MM.1S (cell line): ENCODE data around the gene COL6A3.

ENCODE experiments used
- DNase-seq: peaks from one replicate; pipeline ENCODE4 v3.0.0-alpha.2; 2015
- H2AFZ ChIP-seq: fragments of 300-600 bp; sonication (generic); 2 replicates; pipeline ENCODE4 v1.6.0; 2016; ENCODE audit warnings: antibody characterized with exemption, low read length
- H3F3A ChIP-seq: fragments of 300-600 bp; sonication (generic); 2 replicates; pipeline ENCODE4 v1.6.1; 2016; ENCODE audit warnings: mild to moderate bottlenecking, antibody characterized with exemption, low read length, moderate library complexity, mixed read lengths; ENCODE audit not compliant: insufficient read depth
- H3K27ac ChIP-seq: fragments of 300-600 bp; sonication (generic); 2 replicates; pipeline ENCODE4 v1.5.1; 2016; ENCODE audit warnings: mild to moderate bottlenecking, low read length
- H3K27me3 ChIP-seq: fragments of 300-600 bp; sonication (generic); replicated peaks from 2 replicates; pipeline ENCODE4 v1.6.0; 2016; ENCODE audit warnings: low read length; ENCODE audit not compliant: insufficient read depth
- H3K36me3 ChIP-seq: fragments of 300-600 bp; sonication (generic); replicated peaks from 2 replicates; pipeline ENCODE4 v1.6.1; 2016; ENCODE audit warnings: mild to moderate bottlenecking, low read length, mixed read lengths; ENCODE audit not compliant: insufficient read depth
- H3K4me1 ChIP-seq: fragments of 300-600 bp; sonication (generic); 2 replicates; pipeline ENCODE4 v1.6.1; 2016; ENCODE audit warnings: low read length, mixed read lengths
- H3K4me2 ChIP-seq: fragments of 300-600 bp; sonication (generic); 2 replicates; pipeline ENCODE4 v1.6.0; 2016; ENCODE audit warnings: low read depth, low read length
- H3K4me3 ChIP-seq: fragments of 300-600 bp; sonication (generic); 2 replicates; pipeline ENCODE4 v1.5.1; 2016; ENCODE audit warnings: low read length, mixed read lengths
- H3K79me2 ChIP-seq: fragments of 300-600 bp; sonication (generic); 2 replicates; pipeline ENCODE4 v1.6.1; 2016; ENCODE audit warnings: mixed run types, low read length, mixed read lengths
- H3K9ac ChIP-seq: fragments of 300-600 bp; sonication (generic); 2 replicates; pipeline ENCODE4 v1.6.1; 2016; ENCODE audit warnings: low read length, mixed read lengths
- H3K9me2 ChIP-seq: fragments of 300-600 bp; sonication (generic); replicated peaks from 2 replicates; pipeline ENCODE4 v1.6.1; 2016; ENCODE audit warnings: mild to moderate bottlenecking, low read length, mixed read lengths; ENCODE audit not compliant: insufficient read depth
- H3K9me3 ChIP-seq: fragments of 300-600 bp; sonication (generic); replicated peaks from 2 replicates; pipeline ENCODE4 v1.6.1; 2016; ENCODE audit warnings: mild to moderate bottlenecking, low read length, mixed read lengths; ENCODE audit not compliant: insufficient read depth
- H4K20me1 ChIP-seq: fragments of 300-600 bp; sonication (generic); 2 replicates; pipeline ENCODE4 v1.6.1; 2016; ENCODE audit warnings: mild to moderate bottlenecking, low read length, moderate library complexity, mixed read lengths; ENCODE audit not compliant: insufficient read depth
- EZH2 ChIP-seq: fragments of 300-600 bp; sonication (generic); optimal IDR thresholded peaks from 2 replicates; pipeline ENCODE3; 2017; ENCODE audit warnings: low read depth, mild to moderate bottlenecking, antibody characterized with exemption, low read length, mixed read lengths
- EZH2phosphoT487 ChIP-seq: fragments of 300-600 bp; sonication (generic); IDR thresholded peaks from 2 replicates; pipeline ENCODE4 v1.6.1; 2018; ENCODE audit warnings: antibody characterized with exemption, low read length
- TF ChIP-seq, protein P1 (sequence below): fragments of 300-600 bp; sonication (generic); IDR thresholded peaks from 2 replicates; pipeline ENCODE4 v1.5.1; 2016; ENCODE audit warnings: antibody characterized with exemption, low read length, mixed read lengths

The COL6A3 gene

GRCh38 chr2:237384672-237385020 is 29.3 kb downstream of the COL6A3 start:
- Histone ChIP-seq H3K9ac (no peak overlapping the region), H3K4me1 (no peaks in the 10 kb centered on the region), H3K4me2 (no peak overlapping the region), H3K27ac (no peak overlapping the region), H2AFZ (no peak overlapping the region), H3K36me3 (no peaks in the 10 kb centered on the region), H3K9me3 (no peaks in the 10 kb centered on the region), H3K9me2 (no peaks in the 10 kb centered on the region), H4K20me1 (no peaks in the 10 kb centered on the region), H3K4me3 (no peak overlapping the region), H3K79me2 (no peaks in the 10 kb centered on the region), H3F3A (no peaks in the 10 kb centered on the region), H3K27me3 (no peaks in the 10 kb centered on the region)
- no peak for TF ChIP-seq EZH2phosphoT487
- no peak for TF ChIP-seq EZH2
- TF ChIP-seq, protein P1, sequence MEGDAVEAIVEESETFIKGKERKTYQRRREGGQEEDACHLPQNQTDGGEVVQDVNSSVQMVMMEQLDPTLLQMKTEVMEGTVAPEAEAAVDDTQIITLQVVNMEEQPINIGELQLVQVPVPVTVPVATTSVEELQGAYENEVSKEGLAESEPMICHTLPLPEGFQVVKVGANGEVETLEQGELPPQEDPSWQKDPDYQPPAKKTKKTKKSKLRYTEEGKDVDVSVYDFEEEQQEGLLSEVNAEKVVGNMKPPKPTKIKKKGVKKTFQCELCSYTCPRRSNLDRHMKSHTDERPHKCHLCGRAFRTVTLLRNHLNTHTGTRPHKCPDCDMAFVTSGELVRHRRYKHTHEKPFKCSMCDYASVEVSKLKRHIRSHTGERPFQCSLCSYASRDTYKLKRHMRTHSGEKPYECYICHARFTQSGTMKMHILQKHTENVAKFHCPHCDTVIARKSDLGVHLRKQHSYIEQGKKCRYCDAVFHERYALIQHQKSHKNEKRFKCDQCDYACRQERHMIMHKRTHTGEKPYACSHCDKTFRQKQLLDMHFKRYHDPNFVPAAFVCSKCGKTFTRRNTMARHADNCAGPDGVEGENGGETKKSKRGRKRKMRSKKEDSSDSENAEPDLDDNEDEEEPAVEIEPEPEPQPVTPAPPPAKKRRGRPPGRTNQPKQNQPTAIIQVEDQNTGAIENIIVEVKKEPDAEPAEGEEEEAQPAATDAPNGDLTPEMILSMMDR, result no peak
- DNase-seq, result no peak

DNA sequence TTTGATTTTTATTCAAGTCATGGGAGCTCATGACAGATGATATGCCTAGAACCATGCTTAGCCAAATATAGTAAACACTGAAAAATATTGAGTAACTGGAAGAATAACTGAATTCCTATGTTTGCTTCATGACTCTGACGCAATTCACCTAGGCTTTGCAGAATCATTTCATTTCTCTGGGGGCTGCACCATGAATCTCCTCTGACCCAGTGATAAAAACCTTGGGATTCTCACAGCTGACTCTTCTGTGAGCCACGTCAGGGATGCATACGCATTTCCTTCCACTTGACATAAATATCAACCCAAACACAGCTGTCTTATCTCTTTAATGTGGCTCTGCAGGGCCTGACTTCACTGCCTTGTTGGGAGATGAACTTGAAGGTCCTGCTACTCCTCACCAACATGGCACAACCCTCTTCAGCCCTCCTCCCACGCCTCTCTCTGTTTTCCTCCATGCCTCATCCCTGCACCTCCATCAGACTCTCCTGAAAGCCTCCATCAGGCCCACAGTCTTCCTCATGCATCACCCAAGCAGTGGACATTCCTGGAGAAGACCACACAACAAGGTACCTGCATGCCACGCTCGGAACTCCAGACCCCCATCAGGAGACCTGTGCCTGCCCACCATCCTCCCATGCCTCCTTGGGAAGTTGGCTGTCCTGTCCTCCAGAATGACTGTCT is 29.8 kb downstream of the COL6A3 start:
- Histone ChIP-seq H3K27me3 (no peaks in the 10 kb centered on the region), H3K36me3 (no peaks in the 10 kb centered on the region)

GRCh38 chr2:237380768-237381167 is 33.2 kb downstream of the COL6A3 start:
- Histone ChIP-seq H3F3A (no peaks in the 10 kb centered on the region), H3K9me3 (no peaks in the 10 kb centered on the region), H3K9me2 (no peaks in the 10 kb centered on the region), H4K20me1 (no peaks in the 10 kb centered on the region), H3K4me1 (no peaks in the 10 kb centered on the region), H3K9ac (no peak overlapping the region), H3K27me3 (no peaks in the 10 kb centered on the region), H2AFZ (no peak overlapping the region), H3K79me2 (no peaks in the 10 kb centered on the region), H3K4me3 (no peak overlapping the region), H3K4me2 (no peak overlapping the region), H3K36me3 (no peaks in the 10 kb centered on the region), H3K27ac (no peak overlapping the region)
- TF ChIP-seq, protein P1, result no peak
- TF ChIP-seq EZH2 (no peak), EZH2phosphoT487 (no peak)
- no peak for DNase-seq

More for the DNA sequence above, 29.8 kb downstream of the COL6A3 start:
- Histone ChIP-seq H2AFZ (no peak overlapping the region), H3K79me2 (no peaks in the 10 kb centered on the region), H3K4me3 (no peak overlapping the region), H3K9me3 (no peaks in the 10 kb centered on the region), H3K9me2 (no peaks in the 10 kb centered on the region), H3F3A (no peaks in the 10 kb centered on the region), H4K20me1 (no peaks in the 10 kb centered on the region), H3K27ac (no peak overlapping the region), H3K9ac (no peak overlapping the region), H3K4me1 (no peaks in the 10 kb centered on the region), H3K4me2 (no peak overlapping the region)
- DNase-seq, result no peak
- TF ChIP-seq, protein P1, result no peak
- no peak for TF ChIP-seq EZH2phosphoT487
- TF ChIP-seq EZH2, result no peak
